Measurements from ENCODE around the gene C8B.

Gene C8B

GRCh38 chr1:56931211-56931610 lies 34.6 kb downstream of the C8B start:
- DNase-seq (ENCODE audit: low read depth) = no peak

- no peak for DNase-seq (ENCODE audit: low read depth)
Measured at GRCh38 chr1:56929492-56929891, 36.3 kb downstream of the C8B start.

- no peak for DNase-seq (ENCODE audit: low read depth)
Measured at GRCh38 chr1:56927986-56928385, 37.8 kb downstream of the C8B start.

- DNase-seq (ENCODE audit: low read depth) = no peak
Measured at GRCh38 chr1:56927171-56927570, 38.6 kb downstream of the C8B start.

GRCh38 chr1:56925193-56925592 lies 40.6 kb downstream of the C8B start:
- DNase-seq (ENCODE audit: low read depth) = no peak

- DNase-seq (ENCODE audit: low read depth) = no peak
Measured at GRCh38 chr1:56924116-56924515, 41.7 kb downstream of the C8B start.

- no peak for DNase-seq (ENCODE audit: low read depth)
Measured at GRCh38 chr1:56923201-56923600, 42.6 kb downstream of the C8B start.

- DNase-seq (ENCODE audit: low read depth) = no peak
Measured at GRCh38 chr1:56922507-56922906, 43.3 kb downstream of the C8B start.

GRCh38 chr1:56922070-56922469 lies 43.7 kb downstream of the C8B start:
- DNase-seq (ENCODE audit: low read depth) = no peak

- DNase-seq (ENCODE audit: low read depth) = no peak
Measured at GRCh38 chr1:56921479-56921878, 44.3 kb downstream of the C8B start.

- no peak for DNase-seq (ENCODE audit: low read depth)
Measured at GRCh38 chr1:56920591-56921001, 45.2 kb downstream of the C8B start.

- no peak for DNase-seq (ENCODE audit: low read depth)
Measured at GRCh38 chr1:56917356-56917755, 48.5 kb downstream of the C8B start.

GRCh38 chr1:56916630-56917029 lies 49.2 kb downstream of the C8B start:
- DNase-seq (ENCODE audit: low read depth) = no peak

GRCh38 chr1:56915960-56916359 lies 49.9 kb downstream of the C8B start:
- no peak for DNase-seq (ENCODE audit: low read depth)

- no peak for DNase-seq (ENCODE audit: low read depth)
Measured at GRCh38 chr1:56912325-56912724, 53.5 kb downstream of the C8B start.

- peak; percentile 67 for DNase-seq (ENCODE audit: low read depth)
Measured at GRCh38 chr1:56911098-56911938, 54.5 kb downstream of the C8B start.

- no peak for DNase-seq (ENCODE audit: low read depth)
Measured at GRCh38 chr1:56910441-56910985, 55.3 kb downstream of the C8B start.

- DNase-seq (ENCODE audit: low read depth) = no peak
Measured at GRCh38 chr1:56908619-56909221, 57.1 kb downstream of the C8B start.

- DNase-seq (ENCODE audit: low read depth) = no peak
Measured at GRCh38 chr1:56905667-56906066, 60.1 kb downstream of the C8B start.

GRCh38 chr1:56904663-56905397 lies 61.0 kb downstream of the C8B start:
- peak; percentile 41 for DNase-seq (ENCODE audit: low read depth)

- no peak for DNase-seq (ENCODE audit: low read depth)
Measured at GRCh38 chr1:56903778-56904177, 62.0 kb downstream of the C8B start.

GRCh38 chr1:56901716-56902115 lies 64.1 kb downstream of the C8B start:
- peak; percentile 65 for DNase-seq (ENCODE audit: low read depth)

- no peak for DNase-seq (ENCODE audit: low read depth)
Measured at GRCh38 chr1:56898879-56899278, 66.9 kb downstream of the C8B start.
